Sigmoid colon (tissue), 4 donors: Measurements from ENCODE around the gene ZBTB24.

ENCODE experiments used
- EP300 ChIP-seq, 4 donors: sonication (generic); formaldehyde crosslinking; IDR thresholded peaks; one replicate each; pipeline ENCODE4 v1.6.1; 2017; ENCODE audit warnings: antibody characterized with exemption in 4 of 4
- POLR2A ChIP-seq, 2 donors: fragments of 450-650 bp; IDR thresholded peaks; one replicate each; pipeline ENCODE4 v1.6.1; 2016; ENCODE audit warnings: antibody characterized with exemption in 2 of 2, mild to moderate bottlenecking in 2 of 2, moderate library complexity in 2 of 2
- TF ChIP-seq, protein P1 (sequence below), 4 experiments: fragments of 450-650 bp in 3 of 4; fragments of 200-600 bp in 1 of 4; IDR thresholded peaks; one replicate each; pipeline ENCODE4 v1.5.1; 2016 to 2019; ENCODE audit warnings: antibody characterized with exemption in 4 of 4, mild to moderate bottlenecking in 3 of 4, moderate library complexity in 2 of 4

DNA sequence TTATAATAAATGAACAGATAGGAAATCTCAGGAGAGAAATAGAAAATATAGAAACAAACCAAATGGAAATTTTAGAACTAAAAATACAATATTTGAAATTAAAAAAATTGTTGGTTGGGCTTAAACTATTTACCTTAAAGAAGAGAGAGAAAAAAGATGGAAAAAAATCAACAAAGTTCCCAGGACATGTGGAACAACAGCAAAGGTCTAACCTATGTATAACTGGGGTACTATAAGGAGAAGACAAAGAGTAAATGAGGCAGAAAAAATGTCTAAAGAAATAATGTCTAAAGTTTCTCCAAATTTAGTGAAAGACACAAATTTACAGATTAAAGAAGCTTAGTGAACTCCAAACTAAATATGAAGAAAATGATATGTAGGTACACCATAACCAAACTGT is 41.1 kb upstream of the ZBTB24 start:
- TF ChIP-seq POLR2A (IDR thresholded peaks at IDR 0.05) (no peak), EP300 (IDR thresholded peaks at IDR 0.05) (no peak)
- TF ChIP-seq, protein P1, sequence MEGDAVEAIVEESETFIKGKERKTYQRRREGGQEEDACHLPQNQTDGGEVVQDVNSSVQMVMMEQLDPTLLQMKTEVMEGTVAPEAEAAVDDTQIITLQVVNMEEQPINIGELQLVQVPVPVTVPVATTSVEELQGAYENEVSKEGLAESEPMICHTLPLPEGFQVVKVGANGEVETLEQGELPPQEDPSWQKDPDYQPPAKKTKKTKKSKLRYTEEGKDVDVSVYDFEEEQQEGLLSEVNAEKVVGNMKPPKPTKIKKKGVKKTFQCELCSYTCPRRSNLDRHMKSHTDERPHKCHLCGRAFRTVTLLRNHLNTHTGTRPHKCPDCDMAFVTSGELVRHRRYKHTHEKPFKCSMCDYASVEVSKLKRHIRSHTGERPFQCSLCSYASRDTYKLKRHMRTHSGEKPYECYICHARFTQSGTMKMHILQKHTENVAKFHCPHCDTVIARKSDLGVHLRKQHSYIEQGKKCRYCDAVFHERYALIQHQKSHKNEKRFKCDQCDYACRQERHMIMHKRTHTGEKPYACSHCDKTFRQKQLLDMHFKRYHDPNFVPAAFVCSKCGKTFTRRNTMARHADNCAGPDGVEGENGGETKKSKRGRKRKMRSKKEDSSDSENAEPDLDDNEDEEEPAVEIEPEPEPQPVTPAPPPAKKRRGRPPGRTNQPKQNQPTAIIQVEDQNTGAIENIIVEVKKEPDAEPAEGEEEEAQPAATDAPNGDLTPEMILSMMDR (IDR thresholded peaks at IDR 0.05) = no peak
